Frontal cortex (tissue), 4 donors: ENCODE data around the gene RAB20. TPM values are rescaled to one million over a fixed set of nuclear protein-coding genes. Genes with fewer than 3 reads are reported as not detected.
"Not testable (repeated sequence)": the region's sequence is repeated elsewhere in the genome, so short reads cannot be mapped to it uniquely, and the experiment has no call there.

Experiments
- DNase-seq, 2 donors: peaks; one replicate each; pipeline ENCODE4 v3.0.0; 2012; ENCODE audit warnings: low spot score in 2 of 2
- FAIRE-seq: peaks from 2 replicates; lab custom pipeline; 2012; peaks lifted over from hg19 to GRCh38; lab: Jason Lieb, UNC
- total RNA-seq: library from RNA; depleted of rRNA; stranded (reverse); fragments of >200 nt; gene quantifications from one replicate; pipeline ENCODE4 v1.2.3, GENCODE V29; 2014
- donor health status: control.
- donor health status: control.
- donor health status: control.

Gene RAB20
- total RNA-seq, 1 donor from 2014 or later = 2.0 TPM

- FAIRE-seq (no peak), DNase-seq (no peak)
These were observed 15.4 kb upstream of the RAB20 start for GRCh38 chr13:110576736-110577476.

- DNase-seq (no peak), FAIRE-seq (no peak)
These were observed 14.5 kb upstream of the RAB20 start for GRCh38 chr13:110576070-110576394.

- no peak for FAIRE-seq
- no peak for DNase-seq
These were observed 14.0 kb upstream of the RAB20 start for GRCh38 chr13:110575322-110576069.

GRCh38 chr13:110574161-110574560, 12.6 kb upstream of the RAB20 start:
- FAIRE-seq = no peak
- no peak for DNase-seq

GRCh38 chr13:110572778-110573118, 11.2 kb upstream of the RAB20 start:
- FAIRE-seq (no peak), DNase-seq (no peak)

GRCh38 chr13:110571896-110572777, 10.6 kb upstream of the RAB20 start:
- DNase-seq (no peak), FAIRE-seq (no peak)

- FAIRE-seq = no peak
These were observed 9.4 kb upstream of the RAB20 start for GRCh38 chr13:110570886-110571285.

GRCh38 chr13:110569962-110570361, 8.4 kb upstream of the RAB20 start:
- not testable (repeated sequence) for DNase-seq, FAIRE-seq

More at GRCh38 chr13:110570886-110571285, 9.4 kb upstream of the RAB20 start:
- DNase-seq = no peak

- DNase-seq (no peak), FAIRE-seq (no peak)
These were observed 7.1 kb upstream of the RAB20 start for GRCh38 chr13:110568612-110569011.

- no peak for FAIRE-seq
- DNase-seq = no peak
These were observed 4.6 kb upstream of the RAB20 start for GRCh38 chr13:110566171-110566570.

- no peak for FAIRE-seq
- DNase-seq = no peak
These were observed 3.8 kb upstream of the RAB20 start for GRCh38 chr13:110565296-110565695.

GRCh38 chr13:110564472-110564985, 3.0 kb upstream of the RAB20 start:
- FAIRE-seq (no peak), DNase-seq (no peak)

- no peak for DNase-seq
- FAIRE-seq = no peak
These were observed 1.9 kb upstream of the RAB20 start for GRCh38 chr13:110563463-110563774.

GRCh38 chr13:110562696-110563462, 1.4 kb upstream of the RAB20 start:
- FAIRE-seq (no peak), DNase-seq (no peak)

GRCh38 chr13:110562036-110562597, 595 bp upstream of the RAB20 start:
- FAIRE-seq (no peak), DNase-seq (no peak)

GRCh38 chr13:110560601-110561343, 750 bp downstream of the RAB20 start:
- DNase-seq (no peak), FAIRE-seq (no peak)

- FAIRE-seq (no peak), DNase-seq (no peak)
These were observed 1.5 kb downstream of the RAB20 start for GRCh38 chr13:110559986-110560385.

GRCh38 chr13:110559429-110559943, 2.0 kb downstream of the RAB20 start:
- no peak for FAIRE-seq

More at GRCh38 chr13:110559429-110559943, 2.0 kb downstream of the RAB20 start:
- DNase-seq = no peak
